Transverse colon (tissue), 4 donors: Measurements from ENCODE around the gene KIAA2012.

Source experiments
- POLR2AphosphoS5 ChIP-seq, 3 donors: sonication (generic); formaldehyde crosslinking; IDR thresholded peaks; one replicate each; pipeline ENCODE4 v1.6.1; 2016; ENCODE audit warnings: antibody characterized with exemption in 3 of 3
- TF ChIP-seq, protein P1 (sequence below), 5 experiments: fragments of 200-600 bp in 3 of 5; fragments of 450-650 bp in 2 of 5; sonication (generic) in 3 of 5; IDR thresholded peaks; 1 replicate in 2 of 5; 2 replicates in 3 of 5; pipeline ENCODE4 v1.5.1; 2016 to 2017; ENCODE audit warnings: antibody characterized with exemption in 5 of 5, inconsistent platforms in 3 of 5, mild to moderate bottlenecking in 2 of 5, moderate library complexity in 1 of 5

- TF ChIP-seq POLR2AphosphoS5 (IDR thresholded peaks at IDR 0.05), result no peak
- TF ChIP-seq, protein P1, sequence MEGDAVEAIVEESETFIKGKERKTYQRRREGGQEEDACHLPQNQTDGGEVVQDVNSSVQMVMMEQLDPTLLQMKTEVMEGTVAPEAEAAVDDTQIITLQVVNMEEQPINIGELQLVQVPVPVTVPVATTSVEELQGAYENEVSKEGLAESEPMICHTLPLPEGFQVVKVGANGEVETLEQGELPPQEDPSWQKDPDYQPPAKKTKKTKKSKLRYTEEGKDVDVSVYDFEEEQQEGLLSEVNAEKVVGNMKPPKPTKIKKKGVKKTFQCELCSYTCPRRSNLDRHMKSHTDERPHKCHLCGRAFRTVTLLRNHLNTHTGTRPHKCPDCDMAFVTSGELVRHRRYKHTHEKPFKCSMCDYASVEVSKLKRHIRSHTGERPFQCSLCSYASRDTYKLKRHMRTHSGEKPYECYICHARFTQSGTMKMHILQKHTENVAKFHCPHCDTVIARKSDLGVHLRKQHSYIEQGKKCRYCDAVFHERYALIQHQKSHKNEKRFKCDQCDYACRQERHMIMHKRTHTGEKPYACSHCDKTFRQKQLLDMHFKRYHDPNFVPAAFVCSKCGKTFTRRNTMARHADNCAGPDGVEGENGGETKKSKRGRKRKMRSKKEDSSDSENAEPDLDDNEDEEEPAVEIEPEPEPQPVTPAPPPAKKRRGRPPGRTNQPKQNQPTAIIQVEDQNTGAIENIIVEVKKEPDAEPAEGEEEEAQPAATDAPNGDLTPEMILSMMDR (IDR thresholded peaks at IDR 0.05), result no peak
Observed at GRCh38 chr2:202118168-202118567, 45.1 kb downstream of the KIAA2012 start.
